GM18511 (cell line): ENCODE data around the gene PRUNE1.

Experiments
- ATAC-seq: cut with Tn5 transposase; IDR thresholded peaks from one replicate; pipeline ENCODE4 v1.9.1; 2021; ENCODE audit warnings: mild to moderate bottlenecking, moderate library complexity; ENCODE audit not compliant: unreplicated experiment

PRUNE1 gene

GRCh38 chr1:151005729-151006319 is 2.4 kb upstream of the PRUNE1 start:
- ATAC-seq, result no peak

- peak; percentile 47 for ATAC-seq
Measured at GRCh38 chr1:151006327-151007052, 1.8 kb upstream of the PRUNE1 start, which contains the start of gene MINDY1. MINDY1 (minus strand) TSS chr1:151006902; CDS start chr1:151002617, 4,285 bp downstream.

GRCh38 chr1:151007853-151008243 is 401 bp upstream of the PRUNE1 start:
- ATAC-seq, result no peak

GRCh38 chr1:151009206-151009587 is 948 bp downstream of the PRUNE1 start:
- no peak for ATAC-seq

- ATAC-seq, result no peak
Measured at GRCh38 chr1:151009674-151010345, 1.6 kb downstream of the PRUNE1 start.

GRCh38 chr1:151010346-151010726 is 2.1 kb downstream of the PRUNE1 start:
- no peak for ATAC-seq

- no peak for ATAC-seq
Measured at GRCh38 chr1:151011154-151011850, 3.1 kb downstream of the PRUNE1 start.

- ATAC-seq, result no peak
Measured at GRCh38 chr1:151012684-151013471, 4.6 kb downstream of the PRUNE1 start.

- ATAC-seq, result no peak
Measured at GRCh38 chr1:151013518-151013917, 5.3 kb downstream of the PRUNE1 start.

GRCh38 chr1:151024540-151025146 is 16.4 kb downstream of the PRUNE1 start:
- no peak for ATAC-seq

- ATAC-seq, result no peak
Measured at GRCh38 chr1:151026460-151026859, 18.2 kb downstream of the PRUNE1 start.

GRCh38 chr1:151032164-151032563 is 23.9 kb downstream of the PRUNE1 start:
- ATAC-seq, result no peak

GRCh38 chr1:151035167-151035566 is 26.9 kb downstream of the PRUNE1 start:
- no peak for ATAC-seq

- no peak for ATAC-seq
Measured at GRCh38 chr1:151036356-151036755, 28.1 kb downstream of the PRUNE1 start, which contains the start of gene BNIPL. BNIPL (plus strand) TSS chr1:151036586; CDS start chr1:151036726, 140 bp downstream.

- ATAC-seq, result no peak
Measured at GRCh38 chr1:151037032-151037431, 28.8 kb downstream of the PRUNE1 start.

- ATAC-seq, result no peak
Measured at GRCh38 chr1:151039521-151039920, 31.3 kb downstream of the PRUNE1 start.

GRCh38 chr1:151043163-151043562 is 34.9 kb downstream of the PRUNE1 start:
- ATAC-seq, result no peak

GRCh38 chr1:151047591-151047924 is 39.3 kb downstream of the PRUNE1 start, which contains the start of gene C1orf56:
C1orf56 (plus strand) TSS chr1:151047751; CDS start chr1:151047848, 97 bp downstream.
- ATAC-seq, result peak; percentile 60

GRCh38 chr1:151047925-151048644 is 39.8 kb downstream of the PRUNE1 start:
- peak; percentile 75 for ATAC-seq
